Measurements from ENCODE around the gene FUT3. TPM values are rescaled to one million over a fixed set of nuclear protein-coding genes. Genes with fewer than 3 reads are reported as not detected.

The FUT3 gene
- total RNA-seq, 1 experiment from 2014 or later = 2.6 TPM

DNA sequence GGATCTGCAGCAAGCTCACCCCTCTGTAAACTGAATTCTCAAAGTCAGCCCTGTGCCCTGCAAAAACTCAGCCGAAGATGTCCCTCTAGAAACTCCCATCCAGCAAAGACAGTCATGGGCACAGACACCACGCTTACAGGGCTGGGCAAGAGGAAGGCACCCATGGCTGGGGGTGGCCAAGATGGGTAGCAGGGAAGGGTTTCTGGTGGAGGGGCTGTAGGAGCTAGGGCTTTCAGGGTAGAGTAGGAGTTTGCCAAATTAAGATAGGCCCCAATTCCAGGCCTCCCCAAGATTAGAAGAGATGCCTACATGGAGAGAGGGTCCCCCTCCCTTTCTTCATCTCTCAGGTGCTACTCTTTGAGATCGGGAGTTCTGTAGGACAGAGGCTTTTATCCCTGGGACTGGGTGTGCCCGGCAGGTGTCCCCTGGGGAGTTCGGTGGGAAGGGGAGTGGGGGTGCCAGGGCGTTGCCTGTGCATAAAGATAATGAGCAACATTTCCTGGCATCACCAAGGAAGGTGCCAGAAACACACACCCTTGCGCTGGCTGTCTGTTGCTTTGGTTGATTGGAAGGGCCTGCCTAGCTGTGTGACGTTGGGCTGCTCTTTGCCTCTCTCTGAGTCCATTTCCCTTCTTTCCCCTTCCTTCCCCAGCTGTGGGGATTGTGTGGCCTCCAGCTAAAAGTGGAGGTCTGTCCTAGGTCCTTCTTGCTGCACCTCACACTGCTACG is 37.0 kb downstream of the FUT3 start:
- ChIA-PET POLR2A (no interaction called here), RAD21 (ENCODE audit: low non-redundant PET in 1 of 2, low total read pairs in 2 of 2, uncharacterized antibody in 2 of 2, unreplicated experiment in 2 of 2) (no interaction called here), CTCF (interaction anchor here (1.2 to 1.5 kb wide), 2 partner anchors 10 to 20 kb away, joined by 3 to 4 read pairs; no protein-coding TSS in a partner anchor)
- Histone ChIP-seq H3K4me1 (ENCODE audit: control insufficient read depth in 1 of 2, insufficient read depth in 2 of 2, low read length in 2 of 2) (no peaks in the 10 kb centered on the region), H3K9me2 (ENCODE audit: insufficient read depth) (no peaks in the 10 kb centered on the region), H3K27ac (ENCODE audit: low read depth, low read length) (no peak overlapping the region), H3K36me3 (ENCODE audit: control insufficient read depth in 1 of 2, insufficient read depth in 2 of 2, low read length in 2 of 2) (no peaks in the 10 kb centered on the region), H3K4me3 (replicated peaks in 1 of 2; ENCODE audit: low read depth in 1 of 2, low read length in 2 of 2) (no peak overlapping the region), H4K20me1 (ENCODE audit: insufficient read depth) (no peaks in the 10 kb centered on the region), H3K4me2 (ENCODE audit: low read length) (no peak overlapping the region), H3K9ac (ENCODE audit: low read length) (no peak overlapping the region), H3K9me3 (ENCODE audit: control insufficient read depth in 1 of 2, insufficient read depth in 1 of 2, low read depth in 1 of 2, low read length in 2 of 2) (no peaks in the 10 kb centered on the region), H3K27me3 (ENCODE audit: insufficient read depth, low read length) (no peaks in the 10 kb centered on the region), H3K79me2 (ENCODE audit: insufficient read depth, low read length) (no peaks in the 10 kb centered on the region), H2AFZ (ENCODE audit: low read depth, low read length, poor library complexity, severe bottlenecking) (no peak overlapping the region)
- intact Hi-C loops (cut with micrococcal nuclease) = loop anchor here (5.0 kb wide), 1 partner anchor 153 kb away; no protein-coding TSS in a partner anchor
- no peak for TF ChIP-seq JUND (IDR thresholded peaks at IDR 0.05)
- TF ChIP-seq EZH2 (IDR thresholded peaks at IDR 0.05) = no peak
- TF ChIP-seq, protein P1, sequence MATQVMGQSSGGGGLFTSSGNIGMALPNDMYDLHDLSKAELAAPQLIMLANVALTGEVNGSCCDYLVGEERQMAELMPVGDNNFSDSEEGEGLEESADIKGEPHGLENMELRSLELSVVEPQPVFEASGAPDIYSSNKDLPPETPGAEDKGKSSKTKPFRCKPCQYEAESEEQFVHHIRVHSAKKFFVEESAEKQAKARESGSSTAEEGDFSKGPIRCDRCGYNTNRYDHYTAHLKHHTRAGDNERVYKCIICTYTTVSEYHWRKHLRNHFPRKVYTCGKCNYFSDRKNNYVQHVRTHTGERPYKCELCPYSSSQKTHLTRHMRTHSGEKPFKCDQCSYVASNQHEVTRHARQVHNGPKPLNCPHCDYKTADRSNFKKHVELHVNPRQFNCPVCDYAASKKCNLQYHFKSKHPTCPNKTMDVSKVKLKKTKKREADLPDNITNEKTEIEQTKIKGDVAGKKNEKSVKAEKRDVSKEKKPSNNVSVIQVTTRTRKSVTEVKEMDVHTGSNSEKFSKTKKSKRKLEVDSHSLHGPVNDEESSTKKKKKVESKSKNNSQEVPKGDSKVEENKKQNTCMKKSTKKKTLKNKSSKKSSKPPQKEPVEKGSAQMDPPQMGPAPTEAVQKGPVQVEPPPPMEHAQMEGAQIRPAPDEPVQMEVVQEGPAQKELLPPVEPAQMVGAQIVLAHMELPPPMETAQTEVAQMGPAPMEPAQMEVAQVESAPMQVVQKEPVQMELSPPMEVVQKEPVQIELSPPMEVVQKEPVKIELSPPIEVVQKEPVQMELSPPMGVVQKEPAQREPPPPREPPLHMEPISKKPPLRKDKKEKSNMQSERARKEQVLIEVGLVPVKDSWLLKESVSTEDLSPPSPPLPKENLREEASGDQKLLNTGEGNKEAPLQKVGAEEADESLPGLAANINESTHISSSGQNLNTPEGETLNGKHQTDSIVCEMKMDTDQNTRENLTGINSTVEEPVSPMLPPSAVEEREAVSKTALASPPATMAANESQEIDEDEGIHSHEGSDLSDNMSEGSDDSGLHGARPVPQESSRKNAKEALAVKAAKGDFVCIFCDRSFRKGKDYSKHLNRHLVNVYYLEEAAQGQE (IDR thresholded peaks at IDR 0.05; ENCODE audit: low read depth) = no peak
- TF ChIP-seq, protein P2, sequence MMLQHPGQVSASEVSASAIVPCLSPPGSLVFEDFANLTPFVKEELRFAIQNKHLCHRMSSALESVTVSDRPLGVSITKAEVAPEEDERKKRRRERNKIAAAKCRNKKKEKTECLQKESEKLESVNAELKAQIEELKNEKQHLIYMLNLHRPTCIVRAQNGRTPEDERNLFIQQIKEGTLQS (IDR thresholded peaks at IDR 0.05) = no peak
- TF ChIP-seq RAD21 (IDR thresholded peaks at IDR 0.05; ENCODE audit: low read depth) = no peak
- no peak for TF ChIP-seq YY1 (IDR thresholded peaks at IDR 0.05; ENCODE audit: extremely low read depth, insufficient replicate concordance, low read depth, low read length)
- TF ChIP-seq EZH2phosphoT487 (IDR thresholded peaks at IDR 0.05; ENCODE audit: borderline replicate concordance) = no peak
- TF ChIP-seq, protein P3, sequence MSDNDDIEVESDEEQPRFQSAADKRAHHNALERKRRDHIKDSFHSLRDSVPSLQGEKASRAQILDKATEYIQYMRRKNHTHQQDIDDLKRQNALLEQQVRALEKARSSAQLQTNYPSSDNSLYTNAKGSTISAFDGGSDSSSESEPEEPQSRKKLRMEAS (IDR thresholded peaks at IDR 0.05) = no peak
- no peak for TF ChIP-seq TCF7L2 (IDR thresholded peaks at IDR 0.05; ENCODE audit: borderline replicate concordance, extremely low read depth, insufficient read depth, insufficient read length)
- TF ChIP-seq SRF (IDR thresholded peaks at IDR 0.05; ENCODE audit: low read depth) = no peak
- no peak for TF ChIP-seq SP1 (IDR thresholded peaks at IDR 0.05; ENCODE audit: low read depth)
- no peak for TF ChIP-seq ZNF274 (IDR thresholded peaks at IDR 0.05; ENCODE audit: low read depth, low read length)
- no peak for TF ChIP-seq CBX3 (IDR thresholded peaks at IDR 0.05; ENCODE audit: low read depth)
- no peak for TF ChIP-seq POLR2A (IDR thresholded peaks at IDR 0.05; ENCODE audit: borderline replicate concordance, extremely low read depth, insufficient read depth, insufficient read length)
- no peak for TF ChIP-seq EGR1 (IDR thresholded peaks at IDR 0.05; ENCODE audit: low read depth)
- TF ChIP-seq ELF1 (IDR thresholded peaks at IDR 0.05; ENCODE audit: borderline replicate concordance, low read depth) = no peak
- TF ChIP-seq CEBPB (IDR thresholded peaks at IDR 0.05; ENCODE audit: low read depth) = no peak
- TF ChIP-seq SIN3A (IDR thresholded peaks at IDR 0.05; ENCODE audit: low read depth) = no peak
- no peak for TF ChIP-seq POLR2AphosphoS5 (IDR thresholded peaks at IDR 0.05; ENCODE audit: low read depth, low read length)
- no TSS peak for BruUV-seq (replicated peaks)
- ATAC-seq (no peak), DNase-seq (ENCODE audit: low read depth, low spot score) (no peak)

Measured in HCT116 (cell line).